Posterior vena cava (tissue), 2 donors: ENCODE data around the gene ERH. TPM values are rescaled to one million over a fixed set of nuclear protein-coding genes. Genes with fewer than 3 reads are reported as not detected.

ENCODE experiments used
- DNase-seq: peaks from one replicate; pipeline ENCODE4 v3.0.0-alpha.2; 2020; ENCODE audit warnings: low spot score
- intact Hi-C, 2 donors: fragments of 100-400 bp; cut with DNase I; formaldehyde crosslinking; loops; one replicate each; pipeline versions ENCODE4 v1.14.1 to v1.14.2; 2022 to 2023
- total RNA-seq, 2 donors: library from RNA; stranded (reverse); fragmentation: NEBNext Ultra II Directional; extraction: Animal tissue kit (Norgen Biotek cat#: 25700); gene quantifications; one replicate each; pipeline ENCODE4 v1.2.1, GENCODE V29; 2021
- donor health status: DM: yes; HTN: yes; CAD: no.
- donor health status: DM: yes; HTN: yes; CAD: no.

The ERH gene
- total RNA-seq, 2 donors from 2014 or later: 126 to 132 TPM

DNA sequence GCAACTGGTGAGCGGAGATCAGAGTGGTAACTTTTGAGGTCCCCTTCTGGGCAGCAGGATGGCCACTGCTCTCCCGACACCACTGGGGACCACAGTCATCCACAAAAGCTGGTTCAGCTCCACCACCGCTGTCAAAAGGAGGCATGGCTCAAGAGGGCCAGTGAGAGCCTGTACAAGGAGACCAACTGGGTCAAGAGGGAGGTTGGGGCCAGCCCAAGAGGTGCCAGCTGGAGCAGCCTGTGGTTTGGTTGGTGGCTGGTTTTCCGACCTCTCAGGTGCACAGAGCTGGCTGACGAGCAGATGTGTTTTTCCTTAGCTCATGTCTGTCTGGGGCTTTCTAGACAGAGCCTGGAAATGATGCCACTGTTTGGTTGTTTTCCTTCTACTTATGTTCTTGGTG lies 60.1 kb downstream of the ERH start:
- intact Hi-C loops: no loop called here
- DNase-seq: no peak

DNA sequence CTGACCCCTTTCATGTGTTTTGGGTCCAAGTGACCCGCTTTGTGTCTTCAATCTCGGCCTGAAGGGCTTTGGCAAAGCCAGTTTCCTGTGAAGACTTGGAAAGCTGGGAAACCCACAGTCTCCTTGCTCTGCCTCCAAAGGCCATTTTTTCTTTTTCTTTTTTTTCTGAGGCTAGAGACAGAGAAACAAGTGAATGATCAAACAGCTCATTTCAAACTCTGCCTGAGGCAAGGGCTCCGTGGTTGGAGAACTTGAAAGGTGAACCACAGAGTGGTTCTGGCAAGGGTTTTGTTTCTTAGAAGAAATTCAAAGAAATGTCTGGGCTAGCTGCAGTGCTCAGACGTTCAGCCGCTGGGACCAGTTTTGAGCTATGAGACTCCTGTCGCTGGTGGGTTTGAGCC lies 62.7 kb downstream of the ERH start:
- DNase-seq: no peak
- intact Hi-C loops: no loop called here

GRCh38 chr14:69334576-69334975 lies 63.5 kb downstream of the ERH start:
- DNase-seq: no peak
- intact Hi-C loops: no loop called here

- intact Hi-C loops: no loop called here
- no peak for DNase-seq
Observed at GRCh38 chr14:69333791-69334337, 64.2 kb downstream of the ERH start.

- intact Hi-C loops: no loop called here
- DNase-seq: peak; percentile 46
Observed at GRCh38 chr14:69332782-69333395, 65.2 kb downstream of the ERH start.

DNA sequence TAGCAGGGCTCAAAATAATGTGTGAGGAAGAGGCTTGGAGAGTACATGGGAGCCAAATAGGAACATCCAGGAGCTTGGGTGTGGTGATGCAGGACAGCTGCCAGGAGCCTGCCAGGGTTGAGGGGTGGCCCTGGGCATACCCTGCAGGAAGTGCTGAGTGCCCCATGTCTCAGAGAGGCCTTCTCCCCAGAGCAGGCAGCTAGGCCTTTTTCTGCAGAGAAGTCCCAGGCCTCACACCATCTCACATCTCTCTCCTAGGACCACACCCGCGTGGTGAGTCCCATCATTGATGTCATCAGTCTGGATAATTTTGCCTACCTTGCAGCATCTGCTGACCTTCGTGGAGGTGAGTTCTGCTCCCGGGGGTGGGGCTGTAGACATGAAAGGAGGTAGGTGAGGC lies 66.9 kb downstream of the ERH start:
- intact Hi-C loops: no loop called here
- DNase-seq: peak; percentile 31

Other genes starting within 250 kb of the ERH start
- gene DCAF5, start 245.2 kb downstream of the ERH start, total RNA-seq: 10 to 100 TPM; 42.3 to 50.0 TPM
- gene EXD2, start 206.8 kb downstream of the ERH start, total RNA-seq: 10 to 100 TPM; 17.9 to 21.0 TPM
- 10 to 100 TPM; 18.2 to 23.4 TPM for gene GALNT16, start 138.1 kb downstream of the ERH start, total RNA-seq
- 10 to 100 TPM; 37.9 to 43.4 TPM for gene SLC39A9, start 393 bp upstream of the ERH start, total RNA-seq
- gene PLEKHD1, start 86.4 kb upstream of the ERH start, total RNA-seq: under 1 TPM; 0.10 to 0.14 TPM
- gene CCDC177, start 176.6 kb upstream of the ERH start, total RNA-seq: not detected
- 10 to 100 TPM; 35.1 to 43.8 TPM for gene SUSD6, start 213.3 kb upstream of the ERH start, total RNA-seq